Endodermal cell (in vitro differentiated cells): ENCODE results near the gene CHMP2B. TPM values are rescaled to one million over a fixed set of nuclear protein-coding genes. Genes with fewer than 3 reads are reported as not detected.

ENCODE experiments used
- DNase-seq: peaks from one replicate; pipeline ENCODE4 v3.0.0-alpha.2; 2017
- H3K27ac ChIP-seq: 2 replicates; pipeline ENCODE4 v1.5.1; 2013; ENCODE audit warnings: mild to moderate bottlenecking, low read depth, low read length, moderate library complexity
- H3K27me3 ChIP-seq: 2 replicates; pipeline ENCODE4 v1.6.1; 2013; ENCODE audit warnings: mild to moderate bottlenecking, low read length, moderate library complexity; ENCODE audit not compliant: insufficient read depth, control insufficient read depth, poor library complexity, severe bottlenecking
- H3K36me3 ChIP-seq: 2 replicates; pipeline ENCODE4 v1.7.0; 2013; ENCODE audit warnings: mild to moderate bottlenecking, low read length, moderate library complexity; ENCODE audit not compliant: control insufficient read depth, insufficient read depth
- H3K4me1 ChIP-seq: one replicate; pipeline ENCODE4 v1.7.0; 2013; ENCODE audit warnings: low read length; ENCODE audit not compliant: control insufficient read depth, insufficient read depth
- H3K4me3 ChIP-seq: 2 replicates; pipeline ENCODE4 v1.5.1; 2013; ENCODE audit warnings: mild to moderate bottlenecking, low read length, moderate library complexity
- H3K9ac ChIP-seq: 2 replicates; pipeline ENCODE4 v1.6.1; 2013; ENCODE audit warnings: mild to moderate bottlenecking, low read length, moderate library complexity; ENCODE audit not compliant: poor library complexity, severe bottlenecking; ENCODE audit errors: extremely low read depth
- H3K9me3 ChIP-seq: 2 replicates; pipeline ENCODE4 v1.6.1; 2013; ENCODE audit warnings: mild to moderate bottlenecking, low read length, moderate library complexity; ENCODE audit not compliant: control insufficient read depth
- H3K27ac Mint-ChIP-seq: 2 replicates; pipeline ENCODE4 v1.8.0; 2020; ENCODE audit warnings: mixed read lengths
- H3K27me3 Mint-ChIP-seq: 2 replicates; pipeline ENCODE4 v1.8.0; 2021; ENCODE audit warnings: mild to moderate bottlenecking, mixed read lengths; ENCODE audit not compliant: insufficient read depth
- H3K36me3 Mint-ChIP-seq: 2 replicates; pipeline ENCODE4 v1.8.0; 2020; ENCODE audit warnings: low read depth, mixed read lengths
- H3K4me1 Mint-ChIP-seq: 2 replicates; pipeline ENCODE4 v1.8.0; 2020; ENCODE audit warnings: mixed read lengths
- H3K4me3 Mint-ChIP-seq: 2 replicates; pipeline ENCODE4 v1.8.0; 2020; ENCODE audit warnings: mild to moderate bottlenecking, moderate library complexity, mixed read lengths
- H3K9me3 Mint-ChIP-seq: 2 replicates; pipeline ENCODE4 v1.8.0; 2020; ENCODE audit warnings: mild to moderate bottlenecking, mixed read lengths
- WGBS, 2 experiments: methylation state at CpG; one replicate each; pipeline versions ENCODE4 v1.1.5 to v1.1.7; 2013; ENCODE audit warnings: missing lambda C conversion rate in 2 of 2, mixed read lengths in 1 of 2; ENCODE audit not compliant: insufficient coverage in 1 of 2, insufficient read length in 1 of 2; 5-methylcytosine and 5-hydroxymethylcytosine counted together
- total RNA-seq, 2 donors: library from RNA; stranded (reverse); fragmentation: NEBNext Ultra II Directional in 1 of 2; extraction: Animal tissue kit (Norgen Biotek cat#: 25700) in 1 of 2; gene quantifications; 2 replicates in 1 of 2; 3 replicates in 1 of 2; pipeline ENCODE4 v1.2.1, GENCODE V29; 2021
- TF ChIP-seq, protein P1 (sequence below): fragments of 200-600 bp; sonication (generic); conservative IDR thresholded peaks from 2 replicates; pipeline ENCODE4 v1.5.0; 2021; ENCODE audit warnings: antibody characterized with exemption, mild to moderate bottlenecking

The CHMP2B gene
- total RNA-seq, 2 donors from 2014 or later: 31.7 to 44.0 TPM

DNA sequence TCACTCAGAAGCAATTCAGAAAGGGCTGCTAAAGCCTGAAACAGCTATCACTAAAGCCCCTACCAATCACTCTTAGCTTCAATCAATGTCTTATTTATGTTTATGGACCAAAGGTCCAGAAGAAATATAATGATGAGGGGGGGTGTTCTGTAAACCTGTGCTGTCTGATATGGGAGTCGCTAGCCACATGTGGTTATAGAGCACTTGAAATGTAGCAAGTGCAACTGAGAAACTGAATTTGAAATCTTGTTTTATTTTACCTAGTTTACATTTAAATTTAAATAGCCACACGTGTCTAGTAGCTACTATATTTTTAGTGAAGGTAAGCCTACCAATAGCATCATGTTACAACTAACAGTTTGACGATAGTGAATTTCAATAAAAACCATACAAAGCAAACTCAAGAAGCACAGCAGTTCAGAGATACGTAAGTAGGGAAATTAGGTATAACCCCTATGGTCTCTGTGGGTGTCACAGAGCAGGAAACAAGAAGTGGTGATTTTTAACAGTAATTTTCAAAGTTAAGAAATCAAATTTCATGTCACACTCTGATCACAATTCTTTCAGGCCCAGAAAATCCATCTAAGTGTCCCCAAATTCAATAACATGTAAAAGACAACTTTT, 45.7 kb downstream of the CHMP2B start:
- no peak overlapping the region for H3K4me3 Mint-ChIP-seq
- H3K9me3 Mint-ChIP-seq: no peaks in the 10 kb centered on the region
- no peaks in the 10 kb centered on the region for H3K27me3 Mint-ChIP-seq
- no peaks in the 10 kb centered on the region for H3K9me3 ChIP-seq
- no peak overlapping the region for H3K27ac ChIP-seq
- no peaks in the 10 kb centered on the region for H3K36me3 Mint-ChIP-seq
- H3K36me3 ChIP-seq: no peaks in the 10 kb centered on the region
- no peak overlapping the region for H3K4me3 ChIP-seq
- no peaks in the 10 kb centered on the region for H3K4me1 ChIP-seq
- 95 to 100% methylated on average over 1 to 4 of the region's 4 CpGs for WGBS, 2 experiments
- peaks cover 3% of the 10 kb centered on the region for H3K4me1 Mint-ChIP-seq
- H3K27ac Mint-ChIP-seq: no peak overlapping the region
- no peak for DNase-seq
- TF ChIP-seq, protein P1, sequence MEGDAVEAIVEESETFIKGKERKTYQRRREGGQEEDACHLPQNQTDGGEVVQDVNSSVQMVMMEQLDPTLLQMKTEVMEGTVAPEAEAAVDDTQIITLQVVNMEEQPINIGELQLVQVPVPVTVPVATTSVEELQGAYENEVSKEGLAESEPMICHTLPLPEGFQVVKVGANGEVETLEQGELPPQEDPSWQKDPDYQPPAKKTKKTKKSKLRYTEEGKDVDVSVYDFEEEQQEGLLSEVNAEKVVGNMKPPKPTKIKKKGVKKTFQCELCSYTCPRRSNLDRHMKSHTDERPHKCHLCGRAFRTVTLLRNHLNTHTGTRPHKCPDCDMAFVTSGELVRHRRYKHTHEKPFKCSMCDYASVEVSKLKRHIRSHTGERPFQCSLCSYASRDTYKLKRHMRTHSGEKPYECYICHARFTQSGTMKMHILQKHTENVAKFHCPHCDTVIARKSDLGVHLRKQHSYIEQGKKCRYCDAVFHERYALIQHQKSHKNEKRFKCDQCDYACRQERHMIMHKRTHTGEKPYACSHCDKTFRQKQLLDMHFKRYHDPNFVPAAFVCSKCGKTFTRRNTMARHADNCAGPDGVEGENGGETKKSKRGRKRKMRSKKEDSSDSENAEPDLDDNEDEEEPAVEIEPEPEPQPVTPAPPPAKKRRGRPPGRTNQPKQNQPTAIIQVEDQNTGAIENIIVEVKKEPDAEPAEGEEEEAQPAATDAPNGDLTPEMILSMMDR: no peak
- H3K27me3 ChIP-seq: no peaks in the 10 kb centered on the region
- H3K9ac ChIP-seq: no peak overlapping the region

DNA sequence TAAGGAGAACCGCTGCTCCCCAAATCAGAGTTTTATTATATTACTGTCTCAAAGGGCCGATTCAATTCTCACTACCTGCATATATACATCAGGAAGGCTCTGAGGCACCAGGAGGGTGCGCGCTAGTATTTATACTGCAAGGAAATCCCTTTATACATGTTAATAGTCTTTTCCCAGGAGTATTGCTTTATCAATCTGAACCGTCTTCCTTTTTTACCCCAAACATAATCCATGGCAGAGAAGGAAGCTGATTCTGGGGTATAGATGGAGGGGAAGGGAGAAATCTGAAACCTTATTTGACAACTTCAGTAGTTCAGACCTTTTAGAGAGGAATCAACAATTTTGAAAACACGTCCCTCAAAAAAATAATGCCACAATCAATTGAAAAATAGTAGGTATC, 49.4 kb downstream of the CHMP2B start, which contains the start of gene POU1F1:
TSS of gene POU1F1 (minus strand) at position 101 of the 400 bp plus-strand sequence. CDS start 122 bp downstream, outside the sequence.
- H3K36me3 ChIP-seq: no peaks in the 10 kb centered on the region
- Mint-ChIP-seq H3K9me3 (no peaks in the 10 kb centered on the region), H3K4me1 (no peaks in the 10 kb centered on the region), H3K36me3 (no peaks in the 10 kb centered on the region), H3K27me3 (no peaks in the 10 kb centered on the region), H3K4me3 (no peak within 1 kb of the TSS), H3K27ac (no peak within 1 kb of the TSS)
- no peak within 1 kb of the TSS for H3K27ac ChIP-seq
- H3K9ac ChIP-seq: no peak within 1 kb of the TSS
- H3K9me3 ChIP-seq: no peaks in the 10 kb centered on the region
- H3K4me3 ChIP-seq: no peak within 1 kb of the TSS
- H3K27me3 ChIP-seq: no peaks in the 10 kb centered on the region
- no peaks in the 10 kb centered on the region for H3K4me1 ChIP-seq
- TF ChIP-seq, protein P1: no peak
- no peak for DNase-seq
- 98 to 100% methylated on average over 2 to 5 of the region's 6 CpGs for WGBS, 2 experiments

DNA sequence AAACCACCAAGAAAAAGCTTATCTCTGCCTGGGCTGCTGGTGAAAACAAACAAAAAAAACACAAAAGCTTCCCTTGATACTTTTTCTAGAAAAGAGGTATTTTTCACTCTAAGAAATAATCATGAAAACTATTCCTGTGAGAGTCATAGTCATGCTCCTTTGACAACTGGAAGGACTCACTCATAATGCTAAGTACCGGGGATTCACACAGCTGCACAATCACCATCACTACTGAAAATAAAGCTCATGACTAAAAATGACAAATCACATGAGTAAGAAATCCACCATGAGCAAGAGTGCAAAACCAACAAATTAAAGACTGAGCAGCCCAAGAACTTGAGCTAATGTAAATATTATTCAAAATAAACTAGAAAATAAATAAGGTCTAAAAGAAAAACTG, 59.9 kb downstream of the CHMP2B start:
- H3K4me1 Mint-ChIP-seq: peaks cover 1% of the 10 kb centered on the region
- Histone ChIP-seq H3K36me3 (no peaks in the 10 kb centered on the region), H3K4me3 (no peak overlapping the region), H3K9me3 (no peaks in the 10 kb centered on the region), H3K4me1 (no peaks in the 10 kb centered on the region), H3K27ac (no peak overlapping the region), H3K27me3 (no peaks in the 10 kb centered on the region), H3K9ac (no peak overlapping the region)
- no peak for DNase-seq
- H3K27ac Mint-ChIP-seq: no peak overlapping the region
- no peaks in the 10 kb centered on the region for H3K36me3 Mint-ChIP-seq
- WGBS, 2 experiments: 84% methylated on average over 1 of the region's 1 CpG; no CpG with 5 or more reads in 1 of the 2 experiments
- H3K27me3 Mint-ChIP-seq: no peaks in the 10 kb centered on the region
- TF ChIP-seq, protein P1: no peak
- H3K4me3 Mint-ChIP-seq: no peak overlapping the region
- H3K9me3 Mint-ChIP-seq: no peaks in the 10 kb centered on the region
